Left lobe of liver (tissue), 2 donors: ENCODE results near the gene TBRG1. TPM values are rescaled to one million over a fixed set of nuclear protein-coding genes. Genes with fewer than 3 reads are reported as not detected.
A peak's percentile ranks its signal among the peaks of the same experiment; 100 is the strongest.

Source experiments
- ATAC-seq: fragments of 200-7000 bp; cut with Tn5 transposase; one replicate; pipeline ENCODE4 v1.9.1; 2020; ENCODE audit warnings: mild to moderate bottlenecking, moderate library complexity
- DNase-seq: peaks from one replicate; pipeline ENCODE4 v3.0.0-alpha.2; 2020; ENCODE audit warnings: low spot score
- total RNA-seq: library from RNA; stranded (reverse); gene quantifications from one replicate; pipeline ENCODE4 v1.2.1, GENCODE V29; 2021
- donor health status: DM: no; HTN: no; CAD: no; lungs with moderate emphysema.
- donor health status: DM: no; HTN: yes; CAD: no.

The TBRG1 gene
- total RNA-seq, 1 donor from 2014 or later = 23.3 TPM

GRCh38 chr11:124658501-124658900, 35.8 kb downstream of the TBRG1 start:
- no peak for ATAC-seq

DNA sequence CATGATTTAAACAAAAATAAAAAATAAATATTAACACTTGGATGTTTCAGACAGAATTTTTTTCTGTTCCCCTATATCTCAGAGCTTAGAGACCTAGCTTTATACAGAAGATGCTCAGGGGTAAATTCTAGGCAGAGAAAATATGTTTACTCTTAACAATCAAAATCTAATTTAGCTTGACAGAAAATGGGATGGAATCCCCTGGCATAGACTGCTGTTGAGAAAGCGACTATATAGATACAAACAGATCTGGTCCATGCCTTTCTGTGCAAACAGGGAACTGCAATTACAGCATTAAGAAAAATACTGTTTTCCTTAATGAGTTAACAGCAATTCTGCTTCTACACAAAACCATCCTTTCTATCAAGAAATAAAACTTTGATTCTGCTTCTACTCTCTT, 36.3 kb downstream of the TBRG1 start:
- no peak for DNase-seq
- ATAC-seq = no peak

More at GRCh38 chr11:124658501-124658900, 35.8 kb downstream of the TBRG1 start:
- no peak for DNase-seq

- ATAC-seq (no peak), DNase-seq (no peak)
Observed at GRCh38 chr11:124661553-124661952, 38.9 kb downstream of the TBRG1 start.

DNA sequence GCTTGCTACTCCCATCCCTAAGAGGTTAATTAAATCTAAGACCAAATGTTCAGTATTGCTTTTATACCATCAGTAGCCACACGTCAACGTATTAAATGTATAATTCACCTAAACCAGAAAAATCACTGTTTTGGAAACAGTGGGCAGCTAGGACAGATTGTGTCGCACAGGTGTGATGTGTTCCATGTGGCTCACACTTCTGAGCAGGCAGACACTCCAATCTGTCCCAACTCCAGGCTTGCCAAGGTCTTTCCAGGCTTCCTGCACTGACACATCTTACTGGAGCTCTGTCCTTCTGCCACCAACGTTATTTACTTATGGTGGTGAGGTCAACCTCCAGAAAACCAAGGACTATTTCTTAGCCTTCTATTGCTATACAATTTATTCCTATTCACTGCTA, 39.4 kb downstream of the TBRG1 start:
- no peak for DNase-seq
- ATAC-seq = no peak

- ATAC-seq (no peak), DNase-seq (no peak)
Observed at GRCh38 chr11:124663861-124664260, 41.2 kb downstream of the TBRG1 start.

DNA sequence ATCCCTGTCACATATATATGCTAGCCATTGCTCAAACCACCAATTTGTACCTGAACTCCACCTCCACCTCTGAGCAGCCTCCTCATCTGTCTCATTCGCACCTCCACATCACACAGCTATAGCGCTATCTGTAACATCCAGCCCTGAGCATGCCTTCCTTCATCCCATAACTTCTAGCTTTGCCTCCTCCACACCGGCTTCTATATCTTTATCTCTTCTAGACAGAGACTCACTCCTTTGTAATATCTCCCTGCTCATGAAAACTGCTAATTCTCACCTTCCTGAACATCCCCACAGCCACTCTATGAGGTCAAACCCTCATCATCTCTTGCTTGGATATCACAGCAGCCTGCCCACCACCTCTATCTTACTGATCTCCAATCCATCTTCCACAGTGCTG, 44.9 kb downstream of the TBRG1 start:
- ATAC-seq (no peak), DNase-seq (no peak)

DNA sequence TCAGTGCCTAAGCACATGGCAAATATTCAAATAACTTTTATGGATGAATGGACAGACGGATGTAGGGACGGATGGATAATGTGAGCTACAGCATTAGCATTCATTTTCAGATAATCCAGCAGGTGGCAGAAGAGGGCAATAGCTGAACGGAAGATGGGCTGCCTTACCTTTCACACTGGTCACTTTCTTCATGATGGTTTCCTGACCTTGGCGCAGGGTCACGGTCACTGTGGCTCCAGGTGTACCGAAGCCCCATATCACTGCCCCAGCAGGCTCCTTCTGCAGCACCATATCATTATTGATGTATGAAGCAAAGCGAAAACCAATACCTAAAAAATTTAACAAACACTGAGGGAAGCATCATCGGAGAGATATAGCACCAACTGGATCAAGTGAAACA, 46.5 kb downstream of the TBRG1 start:
- peak; percentile 63 for ATAC-seq
- DNase-seq = peak; percentile 48

DNA sequence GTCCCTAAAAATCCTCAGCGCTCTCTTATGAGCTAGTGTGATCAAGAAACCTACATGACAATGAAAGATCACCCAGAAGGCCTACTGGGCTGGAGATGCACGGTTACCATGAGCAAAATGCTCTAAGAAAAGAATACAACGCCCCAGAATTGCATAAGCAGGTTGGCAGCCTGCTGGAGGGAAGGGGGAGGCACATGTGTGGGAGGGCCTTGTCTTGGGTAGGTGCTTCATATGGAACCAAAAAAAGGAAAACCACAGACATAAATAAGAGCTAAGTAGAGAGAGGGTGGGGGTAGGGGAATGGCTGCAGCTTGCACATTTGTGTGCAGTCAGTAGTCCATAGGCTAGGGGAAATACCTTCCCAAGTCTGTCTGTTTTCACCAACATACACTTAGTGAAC, 48.1 kb downstream of the TBRG1 start:
- DNase-seq (no peak), ATAC-seq (no peak)

GRCh38 chr11:124672536-124673215, 50.0 kb downstream of the TBRG1 start:
- ATAC-seq = no peak
- no peak for DNase-seq

DNA sequence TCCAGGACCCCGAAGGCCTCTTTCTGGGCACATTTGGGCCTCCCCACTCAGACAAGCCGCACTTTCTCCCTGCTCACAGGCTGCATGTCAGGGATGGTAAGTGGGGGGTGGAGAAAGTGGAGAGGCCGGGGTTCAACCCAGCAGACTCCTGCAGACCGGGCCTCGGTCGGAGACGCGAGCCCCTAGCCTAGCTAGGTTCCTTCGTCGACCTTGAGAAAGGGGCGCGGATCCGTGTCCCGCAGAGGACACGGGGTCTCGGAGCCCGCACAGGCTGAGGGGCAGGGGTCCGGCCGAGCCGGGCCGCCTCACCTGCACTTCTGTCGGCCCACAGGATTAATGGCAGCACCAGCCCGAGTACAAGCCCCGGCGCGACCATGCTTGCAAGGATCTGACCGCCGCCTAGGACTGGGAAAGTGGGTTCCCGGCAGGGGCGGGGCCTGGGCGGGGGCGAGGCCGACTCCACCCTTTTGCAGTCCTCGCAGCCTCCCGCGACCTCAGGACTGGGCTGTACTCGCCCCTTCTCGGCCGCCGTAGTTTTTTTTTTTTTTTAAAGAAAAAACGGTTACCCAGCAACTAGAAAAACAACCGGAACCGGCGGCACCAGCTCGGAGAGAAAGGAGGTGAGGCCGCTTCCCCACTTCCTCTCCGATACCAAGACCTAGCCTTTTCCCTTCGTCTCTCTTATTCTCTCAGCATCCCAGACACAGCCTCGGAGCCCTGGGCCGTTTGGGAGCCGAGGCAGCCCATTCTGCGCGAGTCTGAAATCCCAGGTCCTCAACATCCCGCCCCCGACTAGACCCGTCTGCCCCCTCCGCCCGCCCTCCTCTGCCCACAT, 50.9 kb downstream of the TBRG1 start, which contains the start of the genes SIAE and SPA17:
SIAE (minus strand) TSS at position 407 of the 835 bp plus-strand sequence; CDS start at position 376, 31 bp downstream.
SPA17 (plus strand) TSS at position 572 of the 835 bp plus-strand sequence. CDS start 1,361 bp downstream, outside the sequence.
- ATAC-seq (peak; percentile 98), DNase-seq (peak; percentile 94)

GRCh38 chr11:124674168-124674517, 51.5 kb downstream of the TBRG1 start:
- ATAC-seq = no peak
- no peak for DNase-seq

GRCh38 chr11:124674571-124674970, 51.9 kb downstream of the TBRG1 start:
- no peak for DNase-seq
- ATAC-seq = no peak

GRCh38 chr11:124676386-124676785, 53.7 kb downstream of the TBRG1 start:
- peak; percentile 19 for ATAC-seq
- DNase-seq = no peak

- DNase-seq = no peak
Observed at GRCh38 chr11:124678416-124678815, 55.8 kb downstream of the TBRG1 start.

GRCh38 chr11:124681421-124681820, 58.8 kb downstream of the TBRG1 start:
- DNase-seq = no peak
- ATAC-seq = no peak

More at GRCh38 chr11:124678416-124678815, 55.8 kb downstream of the TBRG1 start:
- no peak for ATAC-seq

DNA sequence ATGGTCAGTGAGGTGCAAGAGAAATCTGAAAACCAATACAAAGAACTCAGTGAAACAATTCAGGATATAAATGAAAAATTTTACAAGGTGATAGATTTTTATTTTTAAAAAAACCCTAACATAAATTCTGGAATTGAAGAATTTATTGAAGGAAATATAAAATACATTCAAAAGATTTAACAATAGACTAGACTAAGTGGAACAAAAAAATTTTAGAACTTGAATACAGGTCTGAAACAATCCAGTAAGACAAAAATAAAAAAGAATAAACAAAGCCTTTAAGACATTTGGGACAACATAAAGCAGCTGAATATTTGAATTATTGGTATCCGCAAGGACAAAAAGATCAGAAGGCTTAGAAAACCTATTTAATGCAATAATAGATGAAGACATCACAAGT, 59.8 kb downstream of the TBRG1 start:
- ATAC-seq = no peak
- no peak for DNase-seq

Other genes starting within 250 kb of the TBRG1 start
- not detected for gene OR8B2, start 238.4 kb upstream of the TBRG1 start, total RNA-seq
- gene OR8B3, start 223.8 kb upstream of the TBRG1 start, total RNA-seq = not detected
- not detected for gene OR8B4, start 198.0 kb upstream of the TBRG1 start, total RNA-seq
- gene OR8B8, start 177.2 kb upstream of the TBRG1 start, total RNA-seq = not detected
- not detected for gene OR8B12, start 79.2 kb upstream of the TBRG1 start, total RNA-seq
- gene OR8A1, start 52.9 kb upstream of the TBRG1 start, total RNA-seq = not detected
- gene PANX3, start 11.4 kb upstream of the TBRG1 start, total RNA-seq = not detected
- gene SIAE, start 50.9 kb downstream of the TBRG1 start, total RNA-seq = 34.4 TPM
- 0.86 TPM for gene SPA17, start 51.0 kb downstream of the TBRG1 start, total RNA-seq
- 1.4 TPM for gene NRGN, start 117.1 kb downstream of the TBRG1 start, total RNA-seq
- 1.3 TPM for gene VSIG2, start 129.4 kb downstream of the TBRG1 start, total RNA-seq
- gene ESAM, start 139.4 kb downstream of the TBRG1 start, total RNA-seq = 10.5 TPM
- 4.9 TPM for gene MSANTD2, start 177.5 kb downstream of the TBRG1 start, total RNA-seq
- gene ROBO3, start 242.6 kb downstream of the TBRG1 start, total RNA-seq = 1.5 TPM